ENCODE results near the gene LBHD2. TPM values are rescaled to one million over a fixed set of nuclear protein-coding genes. Genes with fewer than 3 reads are reported as not detected.

The LBHD2 gene
- total and polyA plus RNA-seq, 10 of the 15 experiments (the other 5 are each of a cell fraction or from before 2014, with no cell fraction given) = not detected

GRCh38 chr14:103056322-103057027 lies 27.5 kb upstream of the LBHD2 start (continued):
- TF ChIP-seq ZBTB4 (CRISPR knock-in tag; IDR thresholded peaks at IDR 0.05) (no peak), ZZZ3 (IDR thresholded peaks at IDR 0.05; ENCODE audit: control insufficient read depth, insufficient read length, low read depth) (no peak), SIX5 (IDR thresholded peaks at IDR 0.05; ENCODE audit: low read depth, low read length, severe bottlenecking) (no peak), ZBED1 (IDR thresholded peaks at IDR 0.05; ENCODE audit: borderline replicate concordance) (no peak), MEF2A (IDR thresholded peaks at IDR 0.05; ENCODE audit: insufficient read depth, low read depth, low read length) (no peak), POLR2AphosphoS5 (IDR thresholded peaks at IDR 0.05; ENCODE audit: low read length) (no peak), RB1 (IDR thresholded peaks at IDR 0.05; ENCODE audit: borderline replicate concordance) (no peak), KLF5 (IDR thresholded peaks at IDR 0.05; ENCODE audit: partially characterized antibody) (no peak)

- POLR2A ChIA-PET = no interaction called here
- Histone ChIP-seq H3K27ac (ENCODE audit: control insufficient read depth, insufficient read depth) (peak overlapping the region; percentile 22; the same call in 1 of the 2 replicates), H3K9ac (ENCODE audit: control insufficient read depth, insufficient read depth, low read length) (peak overlapping the region; percentile 51; the same call in 1 of the 2 replicates), H3K36me3 (ENCODE audit: control insufficient read depth in 2 of 2, insufficient read depth in 2 of 2, low read length in 1 of 2) (no peaks in the 10 kb centered on the region), H3K79me2 (ENCODE audit: control insufficient read depth, insufficient read depth, low read length) (peaks cover 41% of the 10 kb centered on the region), H3K4me1 (ENCODE audit: control insufficient read depth, insufficient read depth, low read length) (peaks cover 3% of the 10 kb centered on the region), H3K4me3 (peak overlapping the region; percentile 86), H3K27me3 (replicated peaks in 1 of 2; ENCODE audit: control insufficient read depth in 2 of 2, insufficient read depth in 2 of 2, low read length in 1 of 2) (no peaks in the 10 kb centered on the region), H2AFZ (ENCODE audit: control insufficient read depth, low read depth, low read length) (peak overlapping the region; percentile 61), H3K4me2 (ENCODE audit: control insufficient read depth, insufficient read depth) (peak overlapping the region; percentile 38; the same call in 1 of the 2 replicates), H4K20me1 (ENCODE audit: control insufficient read depth, insufficient read depth) (no peaks in the 10 kb centered on the region), H3K9me3 (replicated peaks; ENCODE audit: control insufficient read depth, insufficient read depth, low read length) (no peaks in the 10 kb centered on the region)
- in situ Hi-C loops (cut with MboI) = no loop called here
- no TSS peak for BruUV-seq (replicated peaks)
- SMC1A ChIA-PET (ENCODE audit: uncharacterized antibody, unreplicated experiment) = no interaction called here
- DNase-seq (ENCODE audit: low read depth, low spot score) = no peak
- CTCF ChIA-PET = no interaction called here
- RAD21 ChIA-PET (ENCODE audit: unreplicated experiment) = interaction anchor here (0.7 kb wide), 1 partner anchor 281 kb away, joined by 3 read pairs; no protein-coding TSS in a partner anchor
- WGBS (ENCODE audit: insufficient coverage, insufficient replicate concordance, low lambda C conversion rate, missing lambda C conversion rate) = 18% methylated on average over 36 of the region's 53 CpGs
- ATAC-seq = peak; percentile 28
- intact Hi-C loops (cut with micrococcal nuclease; ENCODE audit: unreplicated experiment) = loop anchor here (10.0 kb wide), 1 partner anchor 362 kb away; no protein-coding TSS in a partner anchor
- FAIRE-seq = no peak
- TF ChIP-seq ATF2 (IDR thresholded peaks at IDR 0.05; ENCODE audit: low read length) (no peak), CHD4 (IDR thresholded peaks at IDR 0.05) (no peak), POLR2A (IDR thresholded peaks at IDR 0.05; ENCODE audit: low read depth, low read length) (0 out of 2 replicates have a peak, but pooled peaks have one; percentile 38), ZNF217 (IDR thresholded peaks at IDR 0.05) (no peak; the same call in 1 of the 2 replicates), IKZF1 (conservative IDR thresholded peaks at IDR 0.05) (peak; percentile 96), YY1 (IDR thresholded peaks at IDR 0.05; ENCODE audit: low read depth, low read length) (peak; percentile 79), FOXK2 (IDR thresholded peaks at IDR 0.05) (no peak), ZNF24 (IDR thresholded peaks at IDR 0.05) (no peak), E2F4 (IDR thresholded peaks at IDR 0.05; ENCODE audit: low read depth, low read length) (no peak), LARP7 (IDR thresholded peaks at IDR 0.05) (peak; percentile 88), BACH1 (IDR thresholded peaks at IDR 0.05; ENCODE audit: borderline replicate concordance) (0 out of 2 replicates have a peak, but pooled peaks have one; percentile 17)
Observed at GRCh38 chr14:103057028-103057371, 27.0 kb upstream of the LBHD2 start.
